GM19324 (cell line): ENCODE data around the gene PICALM.
"Not testable (repeated sequence)": the region's sequence is repeated elsewhere in the genome, so short reads cannot be mapped to it uniquely, and the experiment has no call there.

Experiments used
- ATAC-seq: cut with Tn5 transposase; IDR thresholded peaks from one replicate; pipeline ENCODE4 v1.9.1; 2021; ENCODE audit warnings: mild to moderate bottlenecking, moderate library complexity; ENCODE audit not compliant: unreplicated experiment, low FRiP score

The PICALM gene, protein sequence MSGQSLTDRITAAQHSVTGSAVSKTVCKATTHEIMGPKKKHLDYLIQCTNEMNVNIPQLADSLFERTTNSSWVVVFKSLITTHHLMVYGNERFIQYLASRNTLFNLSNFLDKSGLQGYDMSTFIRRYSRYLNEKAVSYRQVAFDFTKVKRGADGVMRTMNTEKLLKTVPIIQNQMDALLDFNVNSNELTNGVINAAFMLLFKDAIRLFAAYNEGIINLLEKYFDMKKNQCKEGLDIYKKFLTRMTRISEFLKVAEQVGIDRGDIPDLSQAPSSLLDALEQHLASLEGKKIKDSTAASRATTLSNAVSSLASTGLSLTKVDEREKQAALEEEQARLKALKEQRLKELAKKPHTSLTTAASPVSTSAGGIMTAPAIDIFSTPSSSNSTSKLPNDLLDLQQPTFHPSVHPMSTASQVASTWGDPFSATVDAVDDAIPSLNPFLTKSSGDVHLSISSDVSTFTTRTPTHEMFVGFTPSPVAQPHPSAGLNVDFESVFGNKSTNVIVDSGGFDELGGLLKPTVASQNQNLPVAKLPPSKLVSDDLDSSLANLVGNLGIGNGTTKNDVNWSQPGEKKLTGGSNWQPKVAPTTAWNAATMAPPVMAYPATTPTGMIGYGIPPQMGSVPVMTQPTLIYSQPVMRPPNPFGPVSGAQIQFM

DNA sequence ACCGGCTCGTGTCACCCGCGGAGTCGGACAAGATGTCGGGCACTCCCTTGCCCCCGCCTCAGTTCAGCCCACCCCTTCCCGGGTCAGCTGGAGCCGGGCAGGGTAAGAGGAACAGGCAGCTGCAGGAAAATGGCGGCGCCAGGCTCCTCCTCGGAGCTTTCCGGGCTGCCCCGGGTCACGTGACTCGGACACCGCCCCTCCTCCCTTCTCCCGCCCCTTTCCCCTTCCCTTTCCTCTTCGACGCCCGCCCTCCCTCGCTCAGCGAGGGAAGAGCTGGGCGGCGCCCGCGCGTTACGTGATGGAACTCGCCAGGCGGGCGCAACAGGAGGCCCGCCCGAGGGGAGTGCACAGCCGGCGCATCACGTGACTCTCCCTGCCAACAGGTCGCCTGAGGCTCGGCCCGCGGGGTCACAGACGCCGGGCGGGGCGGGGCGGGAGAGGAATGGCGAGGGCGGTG, at the start of gene PICALM:
Gene PICALM (minus strand): TSS at position 134 of the 457 bp plus-strand sequence. CDS start 304 bp downstream, outside the sequence.
- peak; percentile 93 for ATAC-seq

DNA sequence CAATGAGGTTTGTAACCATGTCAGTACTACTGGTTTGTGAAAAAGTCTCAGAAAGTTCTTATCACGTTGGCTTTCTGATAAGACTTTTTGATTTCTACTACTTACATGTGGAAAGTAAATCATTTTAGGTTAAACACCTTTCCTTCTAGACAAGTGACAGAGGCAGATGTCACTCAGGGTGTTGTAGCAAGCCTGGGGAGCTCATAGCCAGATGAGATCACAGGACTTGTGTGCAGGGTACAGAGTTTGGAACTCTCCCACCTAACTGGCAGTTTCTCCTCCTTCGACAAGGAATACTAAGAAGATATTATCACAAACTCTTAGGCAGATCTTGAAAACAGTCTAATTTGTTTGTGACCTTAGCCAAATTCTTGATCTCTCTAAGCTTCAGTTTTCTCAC, 49.4 kb upstream of the PICALM start:
- ATAC-seq = no peak

DNA sequence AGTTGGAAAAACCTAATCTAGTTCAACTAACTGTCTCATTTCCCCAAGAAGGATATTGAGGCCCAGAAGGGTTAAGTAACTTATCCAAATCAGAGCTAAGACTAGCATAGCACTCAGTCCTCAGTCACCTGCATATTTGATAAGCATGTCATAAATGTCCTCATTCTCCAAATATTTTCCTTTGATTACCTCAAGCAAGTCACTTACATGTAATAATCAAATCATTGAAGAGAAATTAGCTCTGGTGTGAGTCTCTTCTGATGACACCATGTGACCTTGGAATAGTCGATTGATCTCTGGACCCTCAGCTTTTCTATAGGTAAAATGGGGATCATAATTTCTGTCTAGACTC, 48.8 kb upstream of the PICALM start:
- ATAC-seq = no peak

DNA sequence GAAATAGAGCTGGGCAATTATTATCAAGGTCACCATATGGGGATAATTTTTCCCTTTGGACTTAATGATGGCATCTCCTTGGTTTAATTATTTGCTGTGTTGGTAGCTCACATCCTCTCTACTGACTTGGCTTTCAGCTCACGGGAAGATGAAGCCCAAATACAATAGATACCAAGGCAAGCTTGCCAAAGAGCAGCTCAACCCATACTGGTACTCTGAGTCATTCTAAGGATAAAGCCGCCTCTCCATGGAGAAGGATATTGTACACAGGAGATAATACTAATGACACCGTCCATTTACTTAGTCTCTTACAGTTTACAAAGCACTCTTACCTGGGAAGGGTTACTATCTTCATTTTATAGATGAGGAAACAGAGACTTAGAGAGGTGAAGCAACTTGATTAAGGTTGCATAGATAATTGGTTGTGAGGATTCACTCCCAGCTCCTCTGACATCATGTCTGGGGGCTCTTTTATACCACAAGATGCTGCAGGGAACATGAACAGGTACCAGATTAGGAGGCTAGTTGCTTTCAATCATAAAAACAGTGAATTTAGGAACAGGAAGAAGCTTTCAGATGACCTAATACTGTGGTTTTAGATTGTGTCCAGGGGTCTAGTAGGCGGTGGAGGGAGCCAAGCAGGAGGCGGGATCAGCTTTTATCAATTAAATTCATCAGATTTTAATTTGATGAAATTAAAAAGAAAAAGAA, 48.3 kb upstream of the PICALM start:
- ATAC-seq = no peak

DNA sequence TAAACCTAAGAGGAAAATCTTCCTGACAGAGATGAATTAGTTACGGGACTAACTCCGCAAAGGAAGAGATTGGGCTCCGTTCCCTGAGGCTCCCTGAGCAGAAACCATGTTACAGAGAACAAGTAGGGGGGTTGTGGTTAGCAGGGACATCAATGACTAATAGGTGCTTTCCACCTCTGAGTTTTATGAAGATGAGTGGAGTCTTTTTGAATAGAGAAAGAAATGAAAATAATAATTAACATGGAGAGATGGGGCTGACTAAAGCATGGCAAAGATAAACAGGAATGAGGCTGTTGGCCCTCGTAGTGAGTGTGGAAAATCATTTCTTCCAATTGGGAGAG, 47.5 kb upstream of the PICALM start:
- peak; percentile 68 for ATAC-seq

DNA sequence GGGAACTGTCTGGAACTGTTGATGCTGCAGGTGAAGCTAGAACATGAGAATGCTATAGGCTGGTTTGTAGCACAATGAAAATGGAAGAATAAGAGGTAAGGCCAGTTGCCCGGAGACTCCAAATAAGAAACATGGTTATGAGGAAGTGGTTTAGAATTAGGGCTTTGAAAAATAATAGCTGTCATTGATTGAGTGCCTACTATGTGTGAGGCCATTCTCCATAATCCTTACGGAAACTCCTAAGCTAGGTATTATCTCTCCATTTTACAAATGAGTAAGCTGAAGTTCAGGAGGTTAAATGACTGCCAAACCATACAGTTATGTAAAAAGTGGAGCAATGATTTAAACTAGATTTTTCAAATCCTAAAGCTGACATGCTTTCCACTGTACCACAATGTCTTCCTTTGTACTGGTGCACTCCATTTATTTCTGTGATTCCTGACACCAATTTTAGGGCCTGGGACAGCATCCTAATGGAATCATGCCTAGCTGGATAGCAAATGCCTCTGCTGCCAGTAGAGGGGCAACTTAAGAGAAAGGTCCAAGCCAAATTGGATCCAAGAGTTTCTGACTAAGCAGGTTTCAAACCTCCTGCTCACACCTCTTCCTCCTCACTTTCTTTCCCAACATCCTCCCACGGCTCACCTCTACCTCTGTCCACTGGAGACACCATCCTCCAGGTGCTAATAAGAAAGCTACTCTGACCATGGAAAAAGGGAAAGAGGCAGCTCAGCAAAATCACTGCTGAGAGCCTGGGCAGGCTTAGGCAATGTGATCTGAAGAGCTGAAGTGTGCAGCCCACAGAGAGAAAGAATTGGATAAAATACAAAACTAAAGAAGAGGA, 46.9 kb upstream of the PICALM start:
- ATAC-seq = peak; percentile 26

DNA sequence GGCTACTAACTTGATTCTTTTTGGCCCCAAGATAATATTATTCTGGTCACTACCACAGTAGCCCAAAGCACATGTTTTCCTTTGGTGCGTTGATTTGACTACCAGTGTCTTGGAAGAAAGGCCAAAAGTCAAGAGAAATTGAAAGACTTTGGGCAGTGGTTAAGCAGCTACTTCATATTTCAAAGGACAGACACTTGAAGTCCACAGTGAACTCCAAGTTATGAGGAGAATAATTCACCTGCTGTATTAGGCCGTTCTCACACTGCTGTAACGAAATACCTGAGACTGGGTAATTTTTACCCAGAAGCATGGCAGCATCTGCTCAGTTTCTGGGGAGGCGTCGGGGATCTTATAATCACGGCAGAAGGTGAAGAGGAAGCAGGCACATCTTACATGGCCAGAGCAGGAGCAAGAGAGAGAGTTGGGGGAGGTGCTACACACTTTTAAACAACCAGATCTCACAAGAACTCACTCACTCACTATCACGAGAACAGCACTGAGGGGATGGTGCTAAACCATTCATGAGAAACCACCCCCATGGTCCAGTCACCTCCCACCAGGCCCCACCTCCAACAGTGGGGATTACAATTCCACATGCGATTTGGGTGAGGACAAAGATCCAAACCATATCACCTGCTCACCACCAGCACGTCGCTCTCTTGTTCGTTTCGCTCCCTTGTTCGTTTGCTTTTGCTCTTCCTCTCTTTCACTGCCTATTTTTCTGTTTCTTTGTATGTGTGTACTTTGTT, 40.2 kb upstream of the PICALM start:
- ATAC-seq = no peak

DNA sequence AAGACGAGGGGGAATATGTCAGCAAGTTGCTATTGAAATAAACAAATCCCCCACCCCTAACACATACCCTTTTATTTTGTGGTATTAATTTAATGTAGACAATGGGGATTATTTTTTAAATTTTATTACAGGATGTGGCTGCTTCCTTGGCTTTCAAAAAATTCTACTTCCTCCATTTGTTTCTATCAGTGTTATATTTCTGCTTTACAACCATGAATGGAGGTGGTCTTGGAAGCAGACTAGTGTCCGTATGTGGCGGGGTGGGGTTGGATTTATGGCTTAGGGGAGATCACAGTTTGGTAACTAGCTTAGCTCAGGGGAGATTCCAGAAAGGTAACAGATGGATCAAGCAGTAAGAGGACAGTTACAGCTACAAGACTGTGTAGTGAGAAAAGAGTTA, 39.3 kb upstream of the PICALM start:
- ATAC-seq = no peak

DNA sequence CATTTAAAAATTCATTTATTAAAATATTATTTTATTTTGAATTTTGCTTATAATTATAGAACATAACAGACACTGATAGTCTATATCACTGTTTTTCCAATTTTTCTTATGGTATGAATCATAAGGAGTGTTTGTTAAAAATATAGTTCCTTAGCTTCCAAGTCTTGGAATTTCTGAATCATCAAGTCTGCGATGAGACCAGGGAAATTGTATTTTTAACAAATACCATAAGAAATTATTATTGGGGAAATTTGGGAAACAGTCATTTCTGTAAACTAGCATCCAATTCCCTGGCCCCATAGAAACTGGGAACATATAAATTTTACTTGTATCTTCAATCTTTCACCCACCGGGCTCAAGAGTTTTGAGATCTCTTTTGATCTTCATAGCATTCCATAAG, 38.0 kb upstream of the PICALM start:
- ATAC-seq = no peak

DNA sequence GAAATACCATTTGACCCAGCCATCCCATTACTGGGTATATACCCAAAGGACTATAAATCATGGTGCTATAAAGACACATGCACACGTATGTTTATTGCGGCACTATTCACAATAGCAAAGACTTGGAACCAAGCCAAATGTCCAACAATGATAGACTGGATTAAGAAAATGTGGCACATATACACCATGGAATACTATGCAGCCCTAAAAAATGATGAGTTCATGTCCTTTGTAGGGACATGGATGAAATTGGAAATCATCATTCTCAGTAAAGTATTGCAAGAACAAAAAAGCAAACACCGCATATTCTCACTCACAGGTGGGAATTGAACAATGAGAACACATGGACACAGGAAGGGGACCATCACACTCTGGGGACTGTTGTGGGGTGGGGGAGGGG, 37.1 kb upstream of the PICALM start:
- ATAC-seq = not testable (repeated sequence)

DNA sequence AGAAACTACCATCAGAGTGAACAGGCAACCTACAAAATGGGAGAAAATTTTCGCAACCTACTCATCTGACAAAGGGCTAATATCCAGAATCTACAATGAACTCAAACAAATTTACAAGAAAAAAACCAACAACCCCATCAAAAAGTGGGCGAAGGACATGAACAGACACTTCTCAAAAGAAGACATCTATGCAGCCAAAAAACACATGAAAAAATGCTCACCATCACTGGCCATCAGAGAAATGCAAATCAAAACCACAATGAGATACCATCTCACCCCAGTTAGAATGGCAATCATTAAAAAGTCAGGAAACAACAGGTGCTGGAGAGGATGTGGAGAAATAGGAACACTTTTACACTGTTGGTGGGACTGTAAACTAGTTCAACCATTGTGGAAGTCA, 36.7 kb upstream of the PICALM start:
- not testable (repeated sequence) for ATAC-seq

DNA sequence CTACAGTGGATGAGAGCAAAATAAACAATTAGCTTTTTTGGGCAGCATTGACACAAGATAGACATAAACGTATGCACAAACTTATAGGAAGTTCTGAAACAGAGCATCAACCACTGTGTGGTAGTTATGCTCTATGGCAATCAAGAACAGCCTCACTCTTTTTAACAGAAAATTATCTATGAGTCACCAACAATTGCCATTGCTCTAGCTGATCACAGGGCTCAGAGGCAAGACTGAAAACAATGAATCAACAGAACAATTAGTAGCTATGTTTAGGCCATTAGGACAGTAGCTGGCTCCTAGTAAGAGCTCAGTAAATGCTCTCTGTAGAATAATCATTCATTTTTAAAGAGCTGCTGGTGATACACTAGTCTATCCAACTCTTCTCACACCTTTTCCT, 34.9 kb upstream of the PICALM start:
- ATAC-seq = no peak

DNA sequence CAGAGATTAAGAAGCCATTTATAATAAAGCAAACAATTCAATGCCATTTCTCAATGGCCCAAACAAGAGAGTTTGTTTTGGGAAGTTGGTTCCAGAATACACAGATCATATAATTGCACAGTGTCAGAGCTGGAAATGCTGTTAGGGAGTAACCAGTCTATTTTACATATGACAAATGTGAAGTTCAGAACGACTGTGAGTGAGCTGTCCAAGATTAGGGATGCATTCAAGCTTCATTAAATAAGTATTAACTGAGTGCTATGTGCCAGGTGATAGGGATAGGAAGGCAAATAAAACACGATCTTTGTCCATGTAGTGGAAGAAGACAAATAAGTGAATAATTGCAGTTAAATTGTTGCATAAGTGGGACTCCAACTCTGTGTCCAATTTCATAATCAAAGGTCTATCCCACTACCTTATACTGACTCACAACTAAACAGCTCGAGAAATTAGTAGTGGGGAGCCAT, 33.1 kb upstream of the PICALM start:
- no peak for ATAC-seq

DNA sequence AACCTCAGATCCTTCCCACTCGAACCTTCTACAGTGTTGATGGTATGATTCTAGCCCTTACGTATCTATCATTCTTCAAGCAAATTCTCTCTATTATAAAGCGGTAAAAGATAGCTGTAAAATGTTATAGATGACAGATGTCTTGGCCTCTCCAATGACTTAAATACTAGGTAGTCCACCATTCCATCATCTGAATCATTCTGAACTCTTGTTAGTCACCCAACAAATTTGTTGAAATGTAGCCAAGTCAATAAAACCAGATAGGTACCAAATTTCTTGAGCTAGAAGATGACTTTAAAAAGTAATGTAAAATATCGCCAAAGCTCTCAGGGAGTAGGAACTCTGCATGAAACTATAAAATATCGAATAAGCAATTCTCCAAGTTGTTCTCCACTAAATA, 32.6 kb upstream of the PICALM start:
- ATAC-seq = no peak

DNA sequence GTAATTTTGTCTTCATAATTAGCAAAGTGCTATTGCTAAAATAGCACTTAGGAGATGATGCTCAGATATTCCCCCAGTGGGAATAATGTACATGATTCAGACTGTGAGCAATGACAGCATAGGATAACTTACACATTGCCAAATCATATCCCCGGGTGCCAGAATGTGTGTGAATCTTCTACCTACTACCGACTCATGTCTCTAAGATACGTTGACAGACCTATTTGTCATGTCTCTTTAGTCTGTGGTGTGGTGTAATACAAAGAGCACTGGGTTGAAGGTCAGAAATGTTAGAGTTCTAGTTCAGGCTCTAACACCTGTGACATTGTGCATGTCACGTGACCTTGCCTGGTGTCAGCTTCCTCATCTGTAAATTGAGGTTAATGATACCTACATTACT, 31.0 kb upstream of the PICALM start:
- ATAC-seq = no peak

DNA sequence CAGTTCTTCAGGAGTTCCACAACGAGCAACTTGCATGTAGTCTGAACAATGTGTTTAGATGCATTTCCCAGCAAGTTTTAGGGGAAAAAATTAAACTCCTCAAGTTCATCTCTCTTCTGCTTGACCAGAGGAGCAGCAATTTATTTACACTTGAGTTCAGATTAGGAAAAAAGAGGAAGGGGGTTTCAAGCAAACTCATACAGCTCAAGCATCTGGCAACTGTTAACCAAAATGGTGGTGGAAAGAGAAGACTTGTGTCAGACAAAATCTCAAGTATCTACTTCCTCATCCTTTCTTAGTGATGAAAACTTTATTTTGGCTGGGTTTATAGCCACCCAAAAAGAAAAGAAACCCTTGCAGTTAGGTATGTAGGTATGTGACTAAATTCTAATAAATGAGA, 29.1 kb upstream of the PICALM start:
- ATAC-seq = no peak

DNA sequence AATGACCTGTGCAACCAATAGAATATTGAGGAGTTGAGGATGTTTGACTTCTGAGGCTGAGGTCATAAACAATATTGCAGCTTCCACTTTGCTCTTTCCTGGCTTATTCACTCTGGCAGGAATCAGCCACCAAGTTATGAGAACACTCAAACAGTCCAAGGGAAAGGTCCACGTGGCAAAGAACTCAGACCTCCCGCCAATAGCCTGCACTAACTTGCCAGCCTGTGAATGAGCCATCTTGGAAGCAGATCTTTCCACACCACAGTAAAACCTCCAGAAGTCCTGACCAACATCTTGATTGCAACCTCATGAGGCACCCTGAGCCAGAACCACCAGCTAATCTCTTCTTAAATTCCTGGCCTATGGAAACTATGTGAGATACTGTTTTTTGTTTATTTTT, 22.7 kb upstream of the PICALM start:
- ATAC-seq = no peak

DNA sequence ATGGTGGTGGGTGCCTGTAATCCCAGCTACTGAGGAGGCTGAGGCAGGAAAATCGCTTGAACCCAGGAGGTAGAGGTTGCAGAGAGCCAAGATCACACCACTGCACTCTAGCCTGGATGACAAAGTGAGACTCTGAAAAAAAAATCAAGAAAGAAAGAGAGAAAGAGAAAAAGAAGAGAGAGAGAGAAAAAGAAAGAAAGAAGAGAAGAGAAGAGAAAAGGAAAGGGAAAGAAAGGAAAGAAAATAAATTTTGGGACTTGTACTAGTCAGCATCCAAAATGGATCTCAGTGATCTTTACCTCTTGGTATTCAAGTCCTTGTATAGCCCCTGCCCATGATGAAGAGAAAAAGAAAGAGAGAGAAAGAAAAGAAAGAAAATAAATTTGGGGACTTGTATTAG, 22.2 kb upstream of the PICALM start:
- no peak for ATAC-seq

DNA sequence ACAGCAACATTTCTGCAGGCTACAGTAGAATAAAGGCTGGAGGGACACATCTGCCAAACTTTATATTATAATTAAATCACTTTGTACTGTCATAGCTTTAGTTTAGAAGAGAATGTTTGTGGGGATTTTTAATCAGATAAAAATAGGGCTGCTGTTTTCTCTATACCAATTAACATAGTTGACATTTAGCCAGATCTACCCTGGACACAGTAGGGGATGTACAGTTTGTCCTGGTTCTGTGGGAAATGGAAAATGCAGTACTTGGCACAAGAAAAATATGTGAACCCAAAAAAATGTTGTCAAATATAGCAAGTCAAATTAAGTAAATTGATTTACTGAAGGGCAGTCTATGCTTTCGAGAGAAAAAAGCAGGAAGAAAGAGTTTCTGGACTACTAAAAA, 20.8 kb upstream of the PICALM start:
- no peak for ATAC-seq

DNA sequence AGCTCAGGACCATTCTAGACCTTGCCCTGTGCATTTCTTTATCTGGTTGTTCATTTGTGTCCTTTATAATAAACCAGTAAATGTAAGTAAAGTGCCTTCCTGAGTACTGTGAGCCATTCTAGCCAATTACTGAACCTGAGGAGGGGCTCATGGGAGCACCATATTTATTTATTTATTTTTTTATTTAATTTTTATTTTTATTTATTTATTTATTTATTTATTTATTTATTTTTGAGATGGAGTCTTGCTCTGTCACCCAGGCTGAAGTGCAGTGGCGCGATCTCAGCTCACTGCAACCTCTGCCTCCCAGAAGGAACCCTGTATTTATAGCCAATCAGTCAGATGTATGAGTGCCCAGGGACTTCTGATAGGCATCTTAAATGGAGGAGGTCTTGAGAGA, 18.8 kb upstream of the PICALM start:
- ATAC-seq = not testable (repeated sequence)
